OCI-LY7 (cell line): ENCODE measurements around the gene HAPSTR1. TPM values are rescaled to one million over a fixed set of nuclear protein-coding genes. Genes with fewer than 3 reads are reported as not detected.

Experiments
- BruUV-seq: library from RNA; stranded (reverse); fragments of 400-500 nt; replicated peaks from 2 replicates; lab custom pipeline; 2021; lab: Mats Ljungman, UMichigan
- CTCF ChIA-PET: fragments of 300-600 bp; sonication (Branson Sonifier 250); formaldehyde crosslinking; loops from one replicate; lab custom pipeline; 2022; ENCODE audit warnings: antibody characterized with exemption; ENCODE audit not compliant: unreplicated experiment; lab: Charles Lee
- POLR2A ChIA-PET: fragments of 300-600 bp; sonication (Branson Sonifier 250); formaldehyde crosslinking; loops from one replicate; lab custom pipeline; 2022; ENCODE audit warnings: antibody characterized with exemption; lab: Charles Lee
- DNase-seq: peaks from one replicate; pipeline ENCODE4 v3.0.0-alpha.2; 2015; ENCODE audit warnings: low spot score
- H2AFZ ChIP-seq: fragments of 200-600 bp; sonication (generic), shearing (Covaris generic); 2 replicates; pipeline ENCODE4 v1.6.1; 2014; ENCODE audit warnings: mild to moderate bottlenecking, antibody characterized with exemption, low read length, moderate library complexity
- H3K27ac ChIP-seq: fragments of 200-600 bp; sonication (generic); 2 replicates; pipeline ENCODE4 v1.5.1; 2014; ENCODE audit warnings: mixed run types, low read depth, mild to moderate bottlenecking, moderate library complexity, low read length, inconsistent platforms; ENCODE audit not compliant: poor library complexity, severe bottlenecking
- H3K36me3 ChIP-seq: fragments of 200-600 bp; sonication (generic); 2 replicates; pipeline ENCODE4 v1.6.1; 2014; ENCODE audit warnings: mild to moderate bottlenecking, antibody characterized with exemption, low read length, moderate library complexity, mixed read lengths; ENCODE audit not compliant: insufficient read depth
- H3K4me1 ChIP-seq: fragments of 200-600 bp; sonication (generic); 2 replicates; pipeline ENCODE4 v1.5.1; 2014; ENCODE audit warnings: mild to moderate bottlenecking, low read length; ENCODE audit not compliant: insufficient read depth, poor library complexity, severe bottlenecking
- H3K4me2 ChIP-seq: fragments of 200-600 bp; sonication (generic); 2 replicates; pipeline ENCODE4 v1.6.1; 2014; ENCODE audit warnings: mild to moderate bottlenecking, low read length
- H3K4me3 ChIP-seq: fragments of 200-600 bp; sonication (generic); 2 replicates; pipeline ENCODE4 v1.5.1; 2014; ENCODE audit warnings: mild to moderate bottlenecking, low read depth, low read length; ENCODE audit not compliant: poor library complexity, severe bottlenecking
- H3K79me2 ChIP-seq: fragments of 200-600 bp; sonication (generic); 2 replicates; pipeline ENCODE4 v1.6.1; 2016; ENCODE audit warnings: low read depth, mild to moderate bottlenecking, low read length, moderate library complexity, mixed read lengths; ENCODE audit not compliant: insufficient read depth
- H3K9me2 ChIP-seq: fragments of 200-600 bp; sonication (generic); 2 replicates; pipeline ENCODE4 v1.6.1; 2016; ENCODE audit warnings: mild to moderate bottlenecking, low read length, mixed read lengths; ENCODE audit not compliant: insufficient read depth
- H3K9me3 ChIP-seq: fragments of 200-600 bp; sonication (generic); 2 replicates; pipeline ENCODE4 v1.6.1; 2014; ENCODE audit warnings: mild to moderate bottlenecking, mixed run types, low read length, mixed read lengths
- H4K20me1 ChIP-seq: fragments of 200-600 bp; sonication (generic); 2 replicates; pipeline ENCODE4 v1.6.1; 2014; ENCODE audit warnings: mild to moderate bottlenecking, antibody characterized with exemption, low read length, moderate library complexity, mixed read lengths; ENCODE audit not compliant: insufficient read depth
- CTCF ChIP-seq: fragments of 200-600 bp; sonication (generic); conservative IDR thresholded peaks from 2 replicates; pipeline ENCODE4 v1.5.1; 2014; ENCODE audit warnings: mild to moderate bottlenecking, antibody characterized with exemption, low read length, moderate library complexity, mixed read lengths
- EZH2phosphoT487 ChIP-seq: fragments of 200-600 bp; sonication (generic); IDR thresholded peaks from 2 replicates; pipeline ENCODE4 v1.6.1; 2018; ENCODE audit warnings: low read depth, borderline replicate concordance, mild to moderate bottlenecking, mixed run types, antibody characterized with exemption, low read length, moderate library complexity, mixed read lengths
- intact Hi-C: fragments of 100-400 bp; cut with micrococcal nuclease; formaldehyde crosslinking; loops from one replicate; pipeline ENCODE4 v1.10.0; 2022; ENCODE audit not compliant: unreplicated experiment
- total RNA-seq, 2 experiments: library from RNA; depleted of rRNA in 1 of 2; stranded (reverse); fragments of >200 nt in 1 of 2; shearing (Covaris generic) in 1 of 2; gene quantifications; 2 replicates each; pipeline ENCODE4 v1.2.3, GENCODE V29; 2014 to 2022

HAPSTR1 gene
- total RNA-seq, 2 experiments from 2014 or later, result 50.9 to 71.5 TPM

- no peak overlapping the region for H3K4me2 ChIP-seq
- H3K79me2 ChIP-seq, result peaks cover 83% of the 10 kb centered on the region
- no peaks in the 10 kb centered on the region for H3K9me2 ChIP-seq
- peaks cover 19% of the 10 kb centered on the region for H3K4me1 ChIP-seq
- no peak overlapping the region for H3K4me3 ChIP-seq
- H3K36me3 ChIP-seq, result peaks cover 98% of the 10 kb centered on the region
- POLR2A ChIA-PET, result interaction anchor here (0.6 to 1.1 kb wide), 2 partner anchors 14 to 56 kb away, joined by 3 to 5 read pairs; no protein-coding TSS in a partner anchor
- H4K20me1 ChIP-seq, result peaks cover 39% of the 10 kb centered on the region
- no TSS peak for BruUV-seq
- no peaks in the 10 kb centered on the region for H3K9me3 ChIP-seq
- no peak overlapping the region for H2AFZ ChIP-seq
- TF ChIP-seq EZH2phosphoT487, result no peak
- no peak for TF ChIP-seq CTCF
- intact Hi-C loops, result loop anchor here (10.0 kb wide), 1 partner anchor 69 kb away; no protein-coding TSS in a partner anchor
- no peak overlapping the region for H3K27ac ChIP-seq
- CTCF ChIA-PET, result no interaction called here
- no peak for DNase-seq
Observed at GRCh38 chr16:9114112-9114511, 22.7 kb downstream of the HAPSTR1 start.

GRCh38 chr16:9114842-9115241 is 23.4 kb downstream of the HAPSTR1 start:
- CTCF ChIA-PET, result no interaction called here
- DNase-seq, result no peak
- BruUV-seq, result no TSS peak
- Histone ChIP-seq H3K79me2 (peaks cover 80% of the 10 kb centered on the region), H3K9me2 (no peaks in the 10 kb centered on the region), H3K27ac (no peak overlapping the region), H4K20me1 (peaks cover 32% of the 10 kb centered on the region), H3K4me1 (peaks cover 19% of the 10 kb centered on the region), H2AFZ (no peak overlapping the region), H3K36me3 (peaks cover 98% of the 10 kb centered on the region), H3K4me3 (no peak overlapping the region), H3K4me2 (no peak overlapping the region), H3K9me3 (no peaks in the 10 kb centered on the region)
- no peak for TF ChIP-seq EZH2phosphoT487
- no peak for TF ChIP-seq CTCF
- POLR2A ChIA-PET, result no interaction called here
- intact Hi-C loops, result loop anchor here (10.0 kb wide), 1 partner anchor 70 kb away; no protein-coding TSS in a partner anchor

GRCh38 chr16:9115277-9115676 is 23.8 kb downstream of the HAPSTR1 start:
- DNase-seq, result no peak
- intact Hi-C loops, result loop anchor here (10.0 kb wide), 1 partner anchor 70 kb away; no protein-coding TSS in a partner anchor
- CTCF ChIA-PET, result no interaction called here
- POLR2A ChIA-PET, result no interaction called here
- Histone ChIP-seq H3K4me1 (peaks cover 18% of the 10 kb centered on the region), H4K20me1 (peaks cover 27% of the 10 kb centered on the region), H3K27ac (no peak overlapping the region), H3K4me2 (no peak overlapping the region), H2AFZ (no peak overlapping the region), H3K4me3 (no peak overlapping the region), H3K9me3 (no peaks in the 10 kb centered on the region), H3K9me2 (no peaks in the 10 kb centered on the region), H3K79me2 (peaks cover 76% of the 10 kb centered on the region), H3K36me3 (peaks cover 98% of the 10 kb centered on the region)
- no peak for TF ChIP-seq EZH2phosphoT487
- TF ChIP-seq CTCF, result no peak
- no TSS peak for BruUV-seq
